ENCODE data around the gene BACH1.
A peak's percentile ranks its signal among the peaks of the same experiment; 100 is the strongest.

BACH1 gene

GRCh38 chr21:29316029-29316742, 17.5 kb downstream of the BACH1 start:
- DNase-seq, result no peak

DNA sequence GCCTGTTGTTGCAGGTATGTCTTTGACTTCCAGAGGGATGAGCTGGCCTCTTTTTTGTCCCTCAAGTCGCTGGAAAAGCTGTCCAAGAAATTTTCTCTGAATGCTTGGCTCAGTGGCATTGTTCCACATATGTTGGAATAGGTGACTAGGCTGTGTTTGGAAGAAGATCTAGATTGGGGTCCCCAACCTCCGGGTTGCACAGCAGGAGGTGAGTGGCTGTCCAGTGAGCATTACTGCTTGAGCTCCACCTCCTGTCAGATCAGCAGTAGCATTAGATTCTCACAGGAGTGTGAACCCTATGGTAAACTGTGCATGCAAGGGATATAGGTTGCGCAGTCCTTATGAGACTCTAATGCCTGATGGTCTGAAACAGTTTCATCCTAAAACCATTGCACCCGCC, 18.1 kb downstream of the BACH1 start:
- no peak for DNase-seq

GRCh38 chr21:29318354-29318753, 19.6 kb downstream of the BACH1 start:
- DNase-seq, result no peak

DNA sequence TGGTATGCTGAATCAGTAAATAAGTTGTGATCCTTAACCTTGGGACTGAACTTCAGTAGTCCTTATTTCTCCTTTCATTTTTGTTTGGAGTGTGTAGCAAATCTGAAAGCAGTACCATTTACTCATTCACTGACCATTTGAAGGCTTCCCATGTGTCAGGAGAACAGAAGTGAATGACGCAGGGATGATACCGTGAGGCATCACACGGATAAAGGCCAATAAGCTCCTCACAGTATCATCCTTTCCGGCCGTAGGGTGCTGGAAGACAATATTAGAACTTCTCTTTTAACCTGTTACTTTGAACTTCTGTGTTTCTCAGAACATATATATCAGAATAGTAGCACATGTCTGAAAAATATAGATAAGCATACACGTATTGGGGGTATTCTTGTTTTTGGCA, 21.3 kb downstream of the BACH1 start:
- no peak for DNase-seq

- no peak for DNase-seq
Measured at GRCh38 chr21:29321217-29321616, 22.5 kb downstream of the BACH1 start.

DNA sequence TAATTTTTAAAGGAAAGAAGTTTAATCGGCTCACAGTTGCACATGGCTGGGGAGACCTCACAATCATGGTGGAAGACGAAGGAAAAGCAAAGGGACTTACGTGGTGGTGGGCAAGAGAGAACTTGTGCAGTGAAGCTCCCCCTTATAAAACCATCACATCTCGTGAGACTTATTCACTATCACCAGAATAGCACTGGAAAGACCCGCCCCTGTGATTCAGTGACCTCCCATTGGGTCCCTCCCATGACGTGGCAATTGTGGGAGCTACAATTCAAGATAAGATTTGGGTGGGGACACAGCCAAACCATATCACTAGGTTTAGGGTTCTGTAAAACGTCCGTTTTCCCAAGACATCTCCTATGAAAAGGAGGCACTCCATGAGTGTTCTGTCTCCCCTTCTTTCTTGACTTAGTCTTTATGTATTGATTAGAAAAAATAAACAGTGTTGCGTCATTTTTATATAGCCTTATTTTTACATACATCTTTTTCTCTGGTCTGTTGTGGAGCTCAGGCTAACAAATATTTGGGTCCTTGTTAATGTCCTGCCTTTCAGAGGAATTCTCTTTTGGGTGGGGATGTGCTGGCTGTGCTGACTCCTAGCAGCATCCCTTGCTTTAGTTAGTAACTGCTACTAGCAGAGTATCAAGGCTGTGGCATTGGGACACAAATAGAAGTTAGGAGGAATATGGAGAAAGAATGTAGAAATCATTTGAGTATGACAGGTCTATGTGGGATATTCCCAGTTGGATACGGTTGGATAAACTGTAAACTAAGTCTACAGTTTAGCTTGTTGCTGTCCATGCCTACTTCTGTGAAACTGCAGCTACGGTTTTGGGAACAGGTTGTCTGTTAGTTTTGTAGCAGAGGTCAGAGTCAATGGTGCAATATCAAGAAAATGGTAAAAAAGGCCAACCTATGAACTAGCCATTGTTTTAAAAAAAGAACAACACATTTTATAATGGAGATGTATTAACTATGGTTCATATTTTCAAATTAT, 23.5 kb downstream of the BACH1 start:
- no peak for DNase-seq

DNA sequence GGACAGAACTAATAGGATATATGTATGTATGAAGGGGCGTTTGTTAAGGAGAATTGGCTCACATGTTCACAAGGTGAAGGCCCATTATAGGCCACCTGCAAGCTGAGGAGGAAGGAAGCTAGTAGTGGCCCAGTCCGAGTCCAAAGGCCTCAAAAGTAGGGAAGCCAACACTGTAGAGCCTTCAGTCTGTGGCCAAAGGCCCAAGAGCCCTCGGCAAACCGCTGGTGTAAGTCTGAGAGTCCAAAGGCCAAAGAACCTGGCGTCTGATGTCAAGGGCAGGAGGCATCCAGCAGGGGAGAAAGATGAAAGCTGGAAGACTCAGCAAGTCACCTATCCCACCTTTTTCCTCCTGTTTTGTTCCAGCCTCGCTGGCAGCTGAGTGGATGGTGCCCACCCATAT, 24.5 kb downstream of the BACH1 start:
- DNase-seq, result no peak

DNA sequence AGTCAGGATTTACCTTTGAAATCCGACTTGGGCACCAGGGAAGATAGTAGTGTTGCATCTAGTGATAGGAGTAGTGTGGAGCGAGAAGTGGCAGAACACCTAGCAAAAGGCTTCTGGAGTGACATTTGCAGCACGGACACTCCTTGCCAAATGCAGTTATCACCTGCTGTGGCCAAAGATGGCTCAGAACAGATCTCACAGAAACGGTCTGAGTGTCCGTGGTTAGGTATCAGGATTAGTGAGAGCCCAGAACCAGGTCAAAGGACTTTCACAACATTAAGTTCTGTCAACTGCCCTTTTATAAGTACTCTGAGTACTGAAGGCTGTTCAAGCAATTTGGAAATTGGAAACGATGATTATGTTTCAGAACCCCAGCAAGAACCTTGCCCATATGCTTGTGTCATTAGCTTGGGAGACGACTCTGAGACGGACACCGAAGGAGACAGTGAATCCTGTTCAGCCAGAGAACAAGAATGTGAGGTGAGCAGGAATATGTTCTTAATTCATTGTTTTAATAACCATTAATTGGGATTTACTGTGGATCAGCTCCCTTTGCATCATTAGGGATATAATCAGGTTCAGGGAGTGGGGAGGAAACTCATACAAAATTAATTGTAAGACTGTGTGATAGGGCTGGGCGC, 28.3 kb downstream of the BACH1 start:
- DNase-seq, result no peak

- no peak for DNase-seq
Measured at GRCh38 chr21:29329406-29329805, 30.7 kb downstream of the BACH1 start.

DNA sequence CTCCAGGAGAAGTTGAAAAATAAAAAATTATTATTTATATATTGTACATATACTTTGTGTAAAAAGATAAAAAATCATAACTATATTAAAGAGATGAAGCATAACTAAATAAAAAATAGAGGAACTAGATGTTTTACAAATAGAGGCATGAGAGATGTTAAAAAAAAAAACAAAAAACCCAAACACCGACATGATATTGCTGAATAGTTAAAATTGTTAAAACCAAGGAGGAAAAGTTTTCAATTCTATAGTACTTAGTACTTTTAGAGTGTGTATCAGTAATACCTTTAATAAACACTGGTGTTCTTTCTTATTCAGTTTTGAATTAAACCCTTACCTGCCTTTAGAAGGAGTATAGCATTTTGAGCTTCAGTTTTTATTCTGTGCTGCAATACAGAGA, 32.1 kb downstream of the BACH1 start:
- DNase-seq, result no peak

DNA sequence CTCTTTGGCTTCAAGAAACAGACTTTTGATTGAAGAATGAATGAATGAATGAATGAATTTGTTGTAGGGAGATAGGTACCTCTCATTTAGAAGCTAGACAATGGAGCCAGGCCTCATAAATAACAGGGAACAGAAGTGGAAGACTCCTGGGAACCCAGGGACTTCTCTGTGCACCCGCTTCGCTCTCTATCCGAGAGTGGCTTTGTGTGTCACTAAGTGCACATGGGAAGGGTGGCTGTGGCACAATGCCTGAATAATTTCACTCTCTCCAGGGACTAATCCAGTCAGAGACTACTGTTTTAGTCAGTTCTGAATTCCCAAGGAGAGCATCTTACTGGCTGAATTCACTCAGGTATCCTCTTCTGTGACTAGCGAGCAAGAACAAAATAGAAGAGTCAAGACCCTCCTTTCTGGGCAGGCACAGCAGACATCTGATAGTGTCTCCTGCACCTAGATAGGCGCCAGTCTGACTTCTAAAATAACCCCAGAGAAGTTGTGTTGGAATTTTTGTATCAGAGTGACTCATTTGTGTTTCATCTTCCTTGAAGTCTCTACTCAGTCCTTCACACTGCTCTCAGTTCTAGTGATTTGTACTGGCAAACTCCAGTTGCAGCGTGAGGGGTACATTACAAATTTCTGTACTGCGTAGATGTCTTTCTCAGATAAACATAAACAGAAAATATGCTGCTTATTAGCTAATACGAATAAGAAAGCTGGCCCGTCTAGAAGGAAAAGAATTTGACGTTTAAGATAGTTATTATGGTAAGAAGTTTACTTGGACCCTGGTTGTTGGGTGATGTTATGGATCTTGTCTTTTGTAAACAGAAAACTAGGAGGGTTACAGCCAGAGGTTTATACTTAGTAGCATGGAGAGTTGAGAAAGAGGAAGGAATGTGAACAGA, 34.0 kb downstream of the BACH1 start:
- no peak for DNase-seq

DNA sequence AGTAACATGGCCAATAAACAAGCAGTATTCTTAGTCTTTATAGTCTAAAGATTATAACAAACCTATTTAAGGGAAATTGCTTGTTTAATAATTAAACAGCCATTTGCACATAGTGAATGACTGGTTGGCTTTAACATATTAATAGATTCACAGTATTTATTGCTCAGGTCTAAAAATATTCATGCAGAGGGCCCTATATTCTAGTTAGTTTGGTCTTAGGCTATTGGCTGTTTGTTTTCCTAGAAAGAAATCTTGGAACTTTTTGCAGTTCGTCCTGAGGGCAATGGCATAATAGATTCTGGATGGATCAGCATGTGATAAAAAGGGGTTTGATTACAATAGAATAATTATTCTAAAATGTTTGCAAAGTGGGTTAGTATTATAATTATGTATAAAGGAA, 34.7 kb downstream of the BACH1 start:
- no peak for DNase-seq

- DNase-seq, result no peak
Measured at GRCh38 chr21:29334717-29335428, 36.2 kb downstream of the BACH1 start.

GRCh38 chr21:29335720-29336119, 37.0 kb downstream of the BACH1 start:
- DNase-seq, result no peak

DNA sequence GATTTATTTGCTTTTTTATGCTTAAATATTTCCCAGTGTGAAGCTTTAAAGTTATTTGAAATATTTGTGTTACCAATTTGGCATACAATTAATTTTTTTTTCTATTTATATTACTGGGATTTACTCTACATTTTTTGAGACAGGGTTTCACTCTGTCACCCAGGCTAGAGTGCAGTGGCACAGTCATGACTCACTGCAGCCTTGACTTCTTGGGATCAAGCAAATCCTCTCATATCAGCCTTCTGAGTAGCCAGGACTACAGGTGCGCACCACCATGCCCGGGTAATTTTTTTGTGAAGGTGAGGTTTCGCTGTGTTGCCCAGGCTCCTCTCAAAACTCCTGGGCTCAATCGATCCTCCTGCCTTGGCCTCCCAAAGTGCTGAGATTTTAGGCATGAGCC, 39.5 kb downstream of the BACH1 start:
- DNase-seq, result no peak

- no peak for DNase-seq
Measured at GRCh38 chr21:29340228-29340627, 41.5 kb downstream of the BACH1 start.

DNA sequence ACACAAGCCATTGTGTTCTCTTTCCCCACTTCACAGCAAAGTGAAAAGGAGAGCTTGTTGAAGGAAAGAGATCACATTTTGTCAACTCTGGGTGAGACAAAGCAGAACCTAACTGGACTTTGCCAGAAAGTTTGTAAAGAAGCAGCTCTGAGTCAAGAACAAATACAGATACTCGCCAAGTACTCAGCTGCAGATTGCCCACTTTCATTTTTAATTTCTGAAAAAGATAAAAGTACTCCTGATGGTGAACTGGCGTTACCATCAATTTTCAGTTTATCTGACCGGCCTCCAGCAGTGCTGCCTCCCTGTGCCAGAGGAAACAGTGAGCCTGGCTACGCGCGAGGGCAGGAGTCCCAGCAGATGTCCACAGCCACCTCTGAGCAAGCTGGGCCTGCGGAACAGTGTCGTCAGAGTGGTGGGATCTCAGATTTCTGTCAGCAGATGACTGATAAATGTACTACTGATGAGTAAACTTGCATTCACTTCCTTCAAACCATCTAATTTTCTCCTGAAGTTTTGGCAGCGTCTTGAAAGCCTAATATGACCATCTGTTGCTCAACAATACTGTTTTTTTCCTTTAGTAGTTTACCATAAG, 43.7 kb downstream of the BACH1 start:
- peak; percentile 12 to 36 for DNase-seq

GRCh38 chr21:29343519-29343918, 44.8 kb downstream of the BACH1 start:
- no peak for DNase-seq

GRCh38 chr21:29346281-29346680, 47.6 kb downstream of the BACH1 start:
- no peak for DNase-seq

GRCh38 chr21:29346771-29347170, 48.0 kb downstream of the BACH1 start:
- DNase-seq, result no peak

DNA sequence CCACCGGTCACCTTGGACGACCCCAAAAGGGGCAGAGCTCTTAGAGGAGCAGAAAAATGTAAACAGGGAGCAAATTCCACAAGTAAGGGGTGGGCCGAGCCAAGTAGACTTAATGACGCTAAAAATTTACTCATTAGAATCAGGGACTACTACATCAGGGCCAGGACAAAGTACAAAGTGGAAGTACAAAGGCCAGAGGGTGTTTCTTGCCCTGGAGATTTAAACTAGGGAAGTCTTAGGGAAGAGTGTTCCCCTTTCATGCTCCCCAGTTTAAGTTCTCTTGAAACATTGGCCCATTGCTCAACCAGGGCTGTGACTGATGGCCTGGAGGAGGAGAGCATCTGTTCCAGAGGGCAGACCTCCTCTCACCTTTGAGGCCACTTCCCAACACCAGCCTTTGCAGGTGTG, 48.6 kb downstream of the BACH1 start:
- no peak for DNase-seq

Measured in stimulated activated CD4-positive, alpha-beta T cell treated with anti-CD3 and anti-CD28 coated beads, Interleukin-4, amount 100 ng/mL, for 4 hours (primary cell).